ENCODE results near the gene XBP1.
A peak's percentile ranks its signal among the peaks of the same experiment; 100 is the strongest.

Gene XBP1

GRCh38 chr22:28798810-28799605 is 1.4 kb downstream of the XBP1 start:
- in situ Hi-C loops (cut with HindIII; ENCODE audit: low sequenced_read_pairs), result no loop called here
- H3K4me3 ChIP-seq (ENCODE audit: low read depth, low read length), result peak overlapping the region; percentile 64
- no peak for TF ChIP-seq CTCF (IDR thresholded peaks at IDR 0.05; ENCODE audit: low read depth, low read length)
- DNase-seq (ENCODE audit: low read depth, low spot score), result peak; percentile 91

- no peak overlapping the region for H3K4me3 ChIP-seq (ENCODE audit: low read depth, low read length)
- in situ Hi-C loops (cut with HindIII; ENCODE audit: low sequenced_read_pairs), result no loop called here
- TF ChIP-seq CTCF (IDR thresholded peaks at IDR 0.05; ENCODE audit: low read depth, low read length), result no peak
- DNase-seq (ENCODE audit: low read depth, low spot score), result no peak
Observed at GRCh38 chr22:28795932-28796856, 4.2 kb downstream of the XBP1 start.

- no peak for DNase-seq (ENCODE audit: low read depth, low spot score)
- no peak for TF ChIP-seq CTCF (IDR thresholded peaks at IDR 0.05; ENCODE audit: low read depth, low read length)
- H3K4me3 ChIP-seq (ENCODE audit: low read depth, low read length), result no peak overlapping the region
- in situ Hi-C loops (cut with HindIII; ENCODE audit: low sequenced_read_pairs), result no loop called here
Observed at GRCh38 chr22:28795071-28795693, 5.2 kb downstream of the XBP1 start.

GRCh38 chr22:28793976-28794584 is 6.3 kb downstream of the XBP1 start:
- DNase-seq (ENCODE audit: low read depth, low spot score), result no peak
- no peak for TF ChIP-seq CTCF (IDR thresholded peaks at IDR 0.05; ENCODE audit: low read depth, low read length)
- H3K4me3 ChIP-seq (ENCODE audit: low read depth, low read length), result no peak overlapping the region
- in situ Hi-C loops (cut with HindIII; ENCODE audit: low sequenced_read_pairs), result no loop called here

- TF ChIP-seq CTCF (IDR thresholded peaks at IDR 0.05; ENCODE audit: low read depth, low read length), result no peak
- no peak for DNase-seq (ENCODE audit: low read depth, low spot score)
- no peak overlapping the region for H3K4me3 ChIP-seq (ENCODE audit: low read depth, low read length)
- in situ Hi-C loops (cut with HindIII; ENCODE audit: low sequenced_read_pairs), result no loop called here
Observed at GRCh38 chr22:28792491-28793383, 7.6 kb downstream of the XBP1 start.

Measured in astrocyte of the spinal cord (primary cell).